HG03342 (cell line): ENCODE measurements around the gene KCNK1.
A peak's percentile ranks its signal among the peaks of the same experiment; 100 is the strongest.
"Not testable (repeated sequence)": the region's sequence is repeated elsewhere in the genome, so short reads cannot be mapped to it uniquely, and the experiment has no call there.

Experiments
- ATAC-seq: cut with Tn5 transposase; IDR thresholded peaks from one replicate; pipeline ENCODE4 v1.9.1; 2021; ENCODE audit warnings: mild to moderate bottlenecking, moderate library complexity; ENCODE audit not compliant: unreplicated experiment

Gene KCNK1

GRCh38 chr1:233607252-233608119 lies 6.4 kb upstream of the KCNK1 start:
- ATAC-seq, result no peak

- ATAC-seq, result no peak
Observed at GRCh38 chr1:233608988-233609387, 4.9 kb upstream of the KCNK1 start.

- no peak for ATAC-seq
Observed at GRCh38 chr1:233609926-233610325, 4.0 kb upstream of the KCNK1 start.

- no peak for ATAC-seq
Observed at GRCh38 chr1:233610628-233611027, 3.3 kb upstream of the KCNK1 start.

- not testable (repeated sequence) for ATAC-seq
Observed at GRCh38 chr1:233611363-233611762, 2.5 kb upstream of the KCNK1 start.

- ATAC-seq, result peak; percentile 42
Observed at GRCh38 chr1:233614173-233614742, 352 bp downstream of the KCNK1 start.

- peak; percentile 51 for ATAC-seq
Observed at GRCh38 chr1:233614743-233615521, 1.0 kb downstream of the KCNK1 start.

GRCh38 chr1:233615571-233615970 lies 1.7 kb downstream of the KCNK1 start:
- ATAC-seq, result no peak

GRCh38 chr1:233617025-233617424 lies 3.1 kb downstream of the KCNK1 start:
- ATAC-seq, result no peak

GRCh38 chr1:233619414-233619813 lies 5.5 kb downstream of the KCNK1 start:
- not testable (repeated sequence) for ATAC-seq

- no peak for ATAC-seq
Observed at GRCh38 chr1:233620065-233620464, 6.2 kb downstream of the KCNK1 start.

- no peak for ATAC-seq
Observed at GRCh38 chr1:233621923-233622322, 8.0 kb downstream of the KCNK1 start.

- no peak for ATAC-seq
Observed at GRCh38 chr1:233624289-233624688, 10.4 kb downstream of the KCNK1 start.

- no peak for ATAC-seq
Observed at GRCh38 chr1:233625087-233625486, 11.2 kb downstream of the KCNK1 start.

GRCh38 chr1:233625510-233625981 lies 11.6 kb downstream of the KCNK1 start:
- ATAC-seq, result no peak

GRCh38 chr1:233627376-233627775 lies 13.5 kb downstream of the KCNK1 start:
- ATAC-seq, result no peak

- ATAC-seq, result no peak
Observed at GRCh38 chr1:233627823-233628222, 13.9 kb downstream of the KCNK1 start.

GRCh38 chr1:233629305-233629935 lies 15.5 kb downstream of the KCNK1 start:
- no peak for ATAC-seq

GRCh38 chr1:233631810-233632405 lies 18.0 kb downstream of the KCNK1 start:
- no peak for ATAC-seq

- no peak for ATAC-seq
Observed at GRCh38 chr1:233632436-233632835, 18.5 kb downstream of the KCNK1 start.
